GM18526 (cell line): ENCODE results near the gene APLN.

ENCODE experiments used
- POLR2A ChIP-seq: IDR thresholded peaks from 3 replicates; pipeline ENCODE4 v1.6.1; 2011; ENCODE audit not compliant: insufficient read length; ENCODE audit errors: extremely low read depth

APLN gene, protein sequence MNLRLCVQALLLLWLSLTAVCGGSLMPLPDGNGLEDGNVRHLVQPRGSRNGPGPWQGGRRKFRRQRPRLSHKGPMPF

DNA sequence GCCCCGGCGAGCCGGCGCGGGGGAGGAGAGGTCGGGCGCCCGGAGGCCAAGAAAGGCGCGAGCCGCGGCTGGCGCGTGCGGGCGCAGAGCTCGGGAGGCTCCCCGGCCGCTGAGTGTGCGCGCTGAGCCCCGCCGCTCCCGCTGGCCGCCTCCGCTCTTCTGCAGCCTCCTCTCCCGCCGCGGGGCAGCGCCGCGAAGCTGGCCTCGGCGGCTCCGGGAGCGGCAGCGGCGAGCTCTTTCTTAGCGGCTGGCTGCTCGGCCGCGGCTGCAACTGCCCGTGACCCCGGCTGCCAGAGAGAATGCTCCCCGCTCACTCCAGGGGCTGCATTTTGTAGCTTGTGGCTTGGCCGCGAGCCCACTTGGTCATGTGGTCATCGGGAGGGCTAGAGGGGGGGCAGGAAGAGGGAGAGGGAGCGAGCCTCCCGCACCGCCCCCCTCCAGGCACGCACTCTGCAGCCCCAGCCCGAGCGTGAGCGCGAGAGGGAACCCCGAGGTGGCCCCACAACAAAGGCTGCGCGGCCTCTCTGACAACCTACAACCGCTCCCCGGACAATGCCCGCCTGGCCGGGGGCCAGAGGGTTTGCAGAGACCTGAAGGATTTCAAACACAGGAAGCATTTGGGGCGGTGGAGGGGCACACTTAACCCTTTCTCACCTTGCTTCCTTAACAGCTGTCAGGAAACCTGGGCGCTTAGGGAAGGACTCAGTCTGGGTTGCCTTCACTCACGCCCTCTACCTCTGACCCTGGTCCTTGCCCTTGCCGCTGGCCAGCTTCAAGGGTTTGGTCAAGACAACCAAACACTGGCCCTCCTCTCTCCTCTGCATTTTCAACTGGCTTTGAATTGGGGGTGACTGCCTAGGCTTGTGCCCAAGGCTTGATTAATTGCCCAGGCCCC, at the start of gene APLN:
Gene APLN, minus strand, starts transcription at position 305 of the 895 bp plus-strand sequence. CDS start 326 bp downstream, outside the sequence.
- TF ChIP-seq POLR2A, result no peak

DNA sequence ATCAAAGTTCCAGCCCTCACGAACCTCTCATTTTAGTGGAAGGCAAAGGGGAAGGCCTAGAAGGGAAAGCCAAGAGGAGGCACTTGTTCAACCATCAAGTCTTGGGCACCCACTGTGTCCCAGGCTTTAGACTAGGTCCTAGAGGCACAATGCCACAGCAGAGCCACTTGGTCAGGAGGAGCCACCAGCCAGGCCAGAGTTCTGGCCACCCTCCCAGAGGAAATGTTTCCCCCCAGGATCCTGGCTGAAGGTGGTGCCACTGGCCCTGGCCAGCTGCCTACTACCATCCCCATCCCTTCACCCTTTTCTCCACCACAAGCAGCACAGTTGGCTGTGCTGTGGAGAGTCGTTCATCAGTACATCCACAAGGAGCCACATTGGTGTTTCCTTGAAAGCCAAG, 49.7 kb upstream of the APLN start:
- TF ChIP-seq POLR2A, result no peak

DNA sequence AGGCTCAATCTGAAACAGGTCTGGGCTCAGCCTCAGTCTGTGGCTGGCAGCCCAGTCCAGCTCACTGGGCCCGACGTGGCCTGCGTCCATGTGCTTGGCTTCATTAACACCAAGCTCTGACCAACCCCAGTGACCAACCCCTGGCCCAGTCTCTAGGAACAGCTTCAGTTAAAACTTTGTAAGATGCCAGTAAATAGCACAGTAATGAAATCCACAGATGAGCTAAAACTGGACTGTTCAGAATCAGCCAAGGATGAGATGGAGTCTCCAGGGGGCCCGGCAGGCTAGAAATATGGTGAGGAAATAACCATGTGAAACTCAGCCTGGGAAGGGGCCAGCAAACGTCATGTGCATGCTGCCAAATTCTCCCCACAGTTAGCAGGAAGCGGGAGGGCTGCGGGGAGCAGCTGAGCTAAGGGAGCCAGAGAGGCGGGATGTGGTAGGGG, 46.9 kb upstream of the APLN start:
- TF ChIP-seq POLR2A, result no peak

DNA sequence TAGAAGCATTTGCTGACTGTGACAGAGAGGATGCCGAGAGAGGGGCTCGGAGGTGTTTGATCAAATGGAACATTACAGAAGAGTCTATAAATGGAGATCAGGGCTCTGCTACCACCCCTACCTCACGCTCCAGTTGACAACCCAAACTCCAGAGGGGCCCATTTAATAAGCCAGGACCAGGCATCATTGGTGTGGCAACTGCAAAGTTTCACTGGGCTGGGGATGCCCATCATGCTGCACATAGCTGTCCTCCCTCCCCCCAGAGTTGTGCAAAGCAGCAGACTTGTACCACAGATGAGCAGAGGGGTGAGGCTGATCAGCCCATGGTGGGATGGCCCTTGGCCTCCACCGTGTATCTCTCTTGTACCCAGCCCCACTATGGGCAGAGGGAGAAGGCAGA, 45.8 kb upstream of the APLN start:
- no peak for TF ChIP-seq POLR2A

DNA sequence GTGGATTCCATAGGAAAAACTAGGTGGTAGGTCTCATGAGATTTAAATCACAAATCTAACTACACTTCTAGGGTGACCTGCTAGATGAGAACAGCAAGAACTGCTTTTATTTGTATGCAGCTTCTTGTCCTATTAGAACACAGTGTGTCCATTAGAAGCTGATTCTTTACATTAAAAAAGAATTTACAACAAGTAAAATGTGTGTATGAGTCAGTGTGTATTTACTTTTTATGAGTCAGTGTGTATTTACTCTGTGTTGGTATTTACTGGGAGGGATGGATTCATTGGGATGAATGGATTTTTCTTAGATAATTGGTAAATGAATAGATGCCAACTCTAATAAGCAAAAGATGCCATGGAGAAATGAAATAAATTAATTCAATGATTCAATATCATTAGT, 43.4 kb upstream of the APLN start:
- no peak for TF ChIP-seq POLR2A

DNA sequence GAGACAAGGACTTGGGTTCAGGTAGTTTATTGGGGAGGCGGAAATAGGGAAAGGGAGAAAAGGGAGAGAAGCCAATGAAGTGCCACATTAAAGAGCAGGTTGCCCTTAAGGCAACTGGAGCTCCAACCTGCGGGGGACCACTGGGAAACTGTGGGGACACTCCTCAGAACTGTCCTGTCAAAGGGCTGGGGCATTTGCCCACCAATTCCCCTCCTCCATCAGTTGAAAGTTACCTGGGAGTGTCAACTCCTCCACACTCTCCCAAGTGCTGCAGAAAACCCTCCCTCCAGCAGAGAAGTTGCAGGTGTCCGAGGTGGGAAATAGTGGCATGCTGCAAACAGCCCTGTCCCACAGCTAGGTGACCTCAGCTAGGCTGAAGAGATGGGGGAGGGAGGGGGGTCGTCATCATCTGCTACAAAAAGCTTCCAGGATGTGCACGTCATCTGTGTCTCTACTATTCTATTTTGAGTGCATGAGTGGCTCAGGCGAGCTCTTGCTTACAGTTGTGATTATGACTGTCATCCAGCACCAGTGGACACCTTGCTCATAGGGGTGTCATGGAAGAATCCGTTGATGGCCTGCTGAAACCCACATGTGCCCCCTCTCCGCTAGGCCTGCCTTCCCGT, 42.6 kb upstream of the APLN start:
- TF ChIP-seq POLR2A, result no peak

DNA sequence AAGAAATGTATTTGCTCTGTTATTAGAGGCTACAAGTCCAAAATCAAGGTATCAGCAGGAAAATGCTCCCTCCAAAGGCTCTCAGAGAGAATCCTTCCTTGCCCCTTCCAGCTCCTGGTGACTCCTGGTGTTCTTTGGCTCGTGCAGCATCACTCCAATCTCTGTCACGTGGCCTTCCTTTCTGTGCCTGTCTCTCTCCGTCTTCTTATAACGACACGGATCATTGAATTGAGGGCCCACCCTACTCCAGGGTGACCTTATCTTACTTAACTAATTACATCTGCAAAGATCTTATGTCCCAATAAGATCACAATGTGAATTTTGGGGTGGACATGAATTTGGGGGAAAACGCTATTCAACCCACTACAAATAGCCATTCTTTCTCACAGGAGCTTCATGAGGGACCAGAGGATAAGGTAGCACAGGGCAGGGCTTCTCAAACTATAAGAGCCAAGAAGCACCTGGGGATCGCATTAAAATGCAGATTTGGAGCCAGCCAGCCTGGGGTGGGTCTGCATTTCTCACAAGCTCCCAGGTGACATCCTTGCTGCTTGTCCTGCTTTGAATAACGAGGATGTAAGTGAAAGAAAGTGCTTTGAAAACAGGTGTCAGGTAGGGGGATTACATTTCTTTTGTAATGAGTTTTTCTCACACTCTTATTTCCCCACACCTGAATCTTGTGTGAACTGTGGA, 41.9 kb upstream of the APLN start:
- TF ChIP-seq POLR2A, result no peak

DNA sequence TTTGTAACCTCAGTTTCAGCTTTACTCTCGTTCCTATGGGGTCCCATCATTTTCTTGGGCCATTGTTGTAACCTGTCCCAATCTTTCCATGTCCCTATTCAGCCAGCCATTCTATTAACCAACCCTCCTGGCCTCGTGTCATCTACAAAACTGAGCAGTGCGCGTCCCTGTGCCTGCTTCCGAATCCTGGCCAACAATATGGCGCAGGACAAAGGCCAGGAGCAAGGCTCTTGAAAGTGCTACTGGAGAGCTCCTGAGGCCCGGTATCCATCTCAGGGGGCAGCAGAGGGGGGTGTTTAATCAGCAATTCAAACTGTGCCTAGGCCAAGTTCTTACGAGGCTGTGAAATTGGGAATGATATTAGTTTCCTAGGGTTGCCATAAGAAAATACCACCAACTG, 41.2 kb upstream of the APLN start:
- no peak for TF ChIP-seq POLR2A

DNA sequence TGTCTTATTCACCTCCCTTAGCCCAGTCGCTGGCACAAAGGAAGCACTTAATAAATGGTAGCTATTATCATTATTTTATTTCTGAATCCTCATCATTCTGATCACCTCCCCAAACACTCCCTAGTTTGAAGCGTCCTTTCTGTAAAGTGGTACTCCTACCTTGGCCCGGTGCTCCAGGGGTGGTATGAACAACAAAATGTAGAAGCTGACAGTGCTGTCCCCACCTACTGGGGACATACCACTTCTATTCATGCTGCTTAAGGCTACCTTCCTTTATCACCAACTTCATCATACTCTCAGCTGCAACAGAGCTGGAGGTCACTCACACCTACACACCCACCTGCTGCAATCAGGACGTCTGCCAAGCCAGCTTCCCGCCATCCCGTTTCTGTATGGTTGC, 40.8 kb upstream of the APLN start:
- no peak for TF ChIP-seq POLR2A

DNA sequence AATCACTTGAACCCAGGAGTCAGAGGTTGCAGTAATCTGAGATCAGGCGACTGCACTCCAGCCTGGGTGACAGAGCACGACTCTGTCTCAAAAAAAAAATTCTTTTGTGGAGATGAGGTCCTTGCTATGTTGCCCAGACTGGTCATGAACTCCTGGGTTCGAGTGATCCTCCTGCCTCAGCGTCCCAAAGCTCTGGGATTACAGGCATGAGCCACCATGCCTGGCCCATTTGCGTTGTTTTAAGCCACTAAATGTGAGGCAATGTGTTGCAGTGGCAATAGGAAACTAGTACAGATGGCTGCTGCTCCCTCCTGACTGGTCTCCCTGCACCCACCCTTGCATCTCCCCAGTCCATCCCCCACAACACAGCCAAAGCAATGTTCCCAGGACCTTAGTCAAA, 40.0 kb upstream of the APLN start:
- TF ChIP-seq POLR2A, result no peak

DNA sequence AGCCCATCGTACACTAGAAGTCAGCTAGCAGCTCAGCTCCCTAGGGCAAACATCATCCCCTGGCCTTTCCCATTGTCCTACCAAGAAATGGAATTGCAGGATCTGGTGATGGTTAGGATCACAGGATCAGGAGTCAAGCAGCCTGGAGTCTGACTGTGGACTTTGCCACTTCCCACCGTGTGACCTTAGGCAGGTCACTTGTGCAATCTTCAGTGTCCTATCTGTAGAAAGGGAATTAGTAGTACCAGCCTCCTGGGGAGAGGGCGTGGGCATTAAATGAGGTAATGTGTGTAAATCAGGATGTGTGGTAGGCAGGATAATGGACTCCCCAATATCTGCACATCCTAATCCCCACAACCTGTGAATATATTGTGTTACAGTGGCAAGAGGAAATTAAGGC, 38.6 kb upstream of the APLN start:
- no peak for TF ChIP-seq POLR2A

DNA sequence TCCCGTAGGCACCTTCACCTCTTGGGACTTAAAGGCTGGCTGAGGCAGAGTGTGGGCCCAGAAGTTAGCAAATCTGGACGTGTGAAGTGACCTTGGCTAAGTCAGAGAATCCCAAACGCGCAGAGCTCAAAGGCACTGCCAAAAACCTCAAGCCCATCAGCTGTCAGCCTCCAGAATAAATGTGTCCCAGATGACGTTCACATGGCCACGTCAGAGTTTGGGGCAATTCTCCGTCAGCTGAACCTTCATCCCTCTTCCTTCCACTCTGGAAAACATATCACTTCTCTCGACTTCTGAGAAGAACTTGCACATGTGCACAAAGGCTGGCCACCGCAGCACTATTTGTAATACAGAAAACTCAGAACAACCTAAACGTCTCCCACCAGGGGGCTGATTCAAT, 35.7 kb upstream of the APLN start:
- TF ChIP-seq POLR2A, result no peak

DNA sequence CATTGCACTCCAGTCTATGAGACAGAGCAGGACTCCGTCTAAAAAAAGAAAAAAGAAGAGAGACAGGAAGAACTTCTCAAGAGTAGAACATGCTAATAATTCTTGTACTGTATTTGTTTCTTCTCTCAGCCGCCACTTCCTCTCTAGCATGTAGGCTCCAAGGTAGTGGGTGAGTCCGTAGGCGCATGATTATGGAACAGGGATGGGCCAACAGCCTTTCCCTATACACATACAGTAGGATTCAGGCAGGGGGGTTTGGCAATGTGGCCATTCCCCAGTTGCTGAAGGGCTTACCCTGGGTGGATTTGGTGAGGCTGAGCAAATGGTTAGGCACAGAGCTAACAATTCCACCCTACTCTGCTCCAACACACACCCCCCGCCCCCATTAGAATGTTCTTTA, 35.0 kb upstream of the APLN start:
- no peak for TF ChIP-seq POLR2A

DNA sequence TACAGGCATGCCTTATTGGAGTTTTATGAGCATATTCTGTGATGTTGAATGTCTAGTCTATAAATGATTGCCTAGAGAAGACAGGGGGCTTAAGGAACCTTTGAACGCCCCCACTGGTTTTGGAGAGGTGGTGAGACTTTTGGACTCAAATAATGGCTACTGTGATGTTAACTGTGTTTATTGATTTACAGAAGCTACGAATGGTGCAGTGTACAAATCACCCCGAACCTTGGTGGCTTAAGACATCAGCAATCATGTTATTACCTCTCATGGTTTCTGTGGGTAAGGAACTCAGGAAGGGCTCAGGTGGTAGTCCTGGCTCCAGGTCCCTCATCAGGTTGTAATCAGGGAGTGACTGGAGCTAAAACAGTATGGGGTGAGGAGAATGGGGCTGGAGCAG, 33.3 kb upstream of the APLN start:
- no peak for TF ChIP-seq POLR2A

DNA sequence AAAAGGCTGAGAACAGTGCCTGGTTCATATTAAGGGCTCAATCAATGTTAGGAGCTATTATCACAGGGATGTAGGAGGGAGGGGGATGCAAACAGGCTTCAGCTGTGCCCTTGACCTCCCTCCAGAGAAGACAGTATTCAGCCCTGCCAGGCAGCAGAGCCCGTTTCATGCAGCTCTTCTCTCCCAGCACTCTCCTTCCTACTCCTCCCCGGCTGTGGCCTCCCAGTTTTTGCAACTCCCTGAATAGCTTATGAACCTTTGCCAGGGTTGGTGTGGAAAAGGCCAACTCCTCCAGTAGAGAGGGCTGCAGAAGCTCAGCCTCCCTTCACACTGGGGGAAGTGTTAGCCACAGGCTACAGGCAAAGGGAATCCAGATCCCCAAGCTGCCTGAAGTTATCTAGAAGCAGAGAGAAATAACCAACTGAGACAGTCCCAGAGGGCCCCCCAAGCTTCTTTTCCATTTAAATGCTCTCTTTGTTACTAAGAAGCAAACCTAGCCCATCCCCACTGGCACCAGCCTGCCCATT, 31.7 kb upstream of the APLN start:
- no peak for TF ChIP-seq POLR2A
